ENCODE results near the gene ITGA7. TPM values are rescaled to one million over a fixed set of nuclear protein-coding genes. Genes with fewer than 3 reads are reported as not detected.

Gene ITGA7
- total RNA-seq, 2 donors from 2014 or later: 11.4 to 52.1 TPM

- TF ChIP-seq, protein P1, sequence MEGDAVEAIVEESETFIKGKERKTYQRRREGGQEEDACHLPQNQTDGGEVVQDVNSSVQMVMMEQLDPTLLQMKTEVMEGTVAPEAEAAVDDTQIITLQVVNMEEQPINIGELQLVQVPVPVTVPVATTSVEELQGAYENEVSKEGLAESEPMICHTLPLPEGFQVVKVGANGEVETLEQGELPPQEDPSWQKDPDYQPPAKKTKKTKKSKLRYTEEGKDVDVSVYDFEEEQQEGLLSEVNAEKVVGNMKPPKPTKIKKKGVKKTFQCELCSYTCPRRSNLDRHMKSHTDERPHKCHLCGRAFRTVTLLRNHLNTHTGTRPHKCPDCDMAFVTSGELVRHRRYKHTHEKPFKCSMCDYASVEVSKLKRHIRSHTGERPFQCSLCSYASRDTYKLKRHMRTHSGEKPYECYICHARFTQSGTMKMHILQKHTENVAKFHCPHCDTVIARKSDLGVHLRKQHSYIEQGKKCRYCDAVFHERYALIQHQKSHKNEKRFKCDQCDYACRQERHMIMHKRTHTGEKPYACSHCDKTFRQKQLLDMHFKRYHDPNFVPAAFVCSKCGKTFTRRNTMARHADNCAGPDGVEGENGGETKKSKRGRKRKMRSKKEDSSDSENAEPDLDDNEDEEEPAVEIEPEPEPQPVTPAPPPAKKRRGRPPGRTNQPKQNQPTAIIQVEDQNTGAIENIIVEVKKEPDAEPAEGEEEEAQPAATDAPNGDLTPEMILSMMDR (IDR thresholded peaks at IDR 0.05): no peak
- no peak for TF ChIP-seq POLR2A (IDR thresholded peaks at IDR 0.05)
- 94 to 97% methylated on average over 5 of the region's 5 CpGs for WGBS, 2 donors
- Histone ChIP-seq H3K27ac (peak overlapping the region in 2 of 4 donors; percentile 61 to 66), H3K9me3 (no peaks in the 10 kb centered on the region), H3K4me1 (peaks cover 8% of the 10 kb centered on the region), H3K4me3 (no peak overlapping the region), H3K36me3 (replicated peaks in 1 of 2; ENCODE audit: insufficient read depth in 1 of 2, low read depth in 2 of 2) (no peaks in the 10 kb centered on the region), H3K27me3 (no peaks in the 10 kb centered on the region)
- intact Hi-C loops (cut with DNase I): no loop called here
- ATAC-seq (no peak), DNase-seq (no peak)
Observed at GRCh38 chr12:55647027-55647426, 60.7 kb downstream of the ITGA7 start.

- Histone ChIP-seq H3K4me3 (no peak overlapping the region), H3K27me3 (no peaks in the 10 kb centered on the region), H3K36me3 (replicated peaks in 1 of 2; ENCODE audit: insufficient read depth in 1 of 2, low read depth in 2 of 2) (no peaks in the 10 kb centered on the region), H3K9me3 (no peaks in the 10 kb centered on the region), H3K4me1 (peaks cover 8% of the 10 kb centered on the region), H3K27ac (no peak overlapping the region)
- intact Hi-C loops (cut with DNase I): no loop called here
- ATAC-seq (no peak), DNase-seq (no peak)
- TF ChIP-seq, protein P1 (IDR thresholded peaks at IDR 0.05): no peak
- 41 to 53% methylated on average over 1 of the region's 1 CpG for WGBS, 2 donors
Observed at GRCh38 chr12:55644591-55644990, 63.1 kb downstream of the ITGA7 start.

GRCh38 chr12:55642669-55643068 lies 65.0 kb downstream of the ITGA7 start:
- no peaks in the 10 kb centered on the region for H3K27me3 ChIP-seq
- no peak overlapping the region for H3K4me3 ChIP-seq
- WGBS, 2 donors: 60 to 63% methylated on average over 7 of the region's 7 CpGs
- intact Hi-C loops (cut with DNase I): no loop called here
- peak in 1 of 4 donors; percentile 23 for DNase-seq
- H3K27ac ChIP-seq: peak overlapping the region in 1 of 4 donors; percentile 61
- no peak for ATAC-seq
- no peaks in the 10 kb centered on the region for H3K36me3 ChIP-seq (replicated peaks in 1 of 2; ENCODE audit: insufficient read depth in 1 of 2, low read depth in 2 of 2)
- no peaks in the 10 kb centered on the region for H3K9me3 ChIP-seq
- H3K4me1 ChIP-seq: peaks cover 8% of the 10 kb centered on the region
- TF ChIP-seq POLR2A (IDR thresholded peaks at IDR 0.05): no peak
- TF ChIP-seq, protein P1 (IDR thresholded peaks at IDR 0.05): no peak

DNA sequence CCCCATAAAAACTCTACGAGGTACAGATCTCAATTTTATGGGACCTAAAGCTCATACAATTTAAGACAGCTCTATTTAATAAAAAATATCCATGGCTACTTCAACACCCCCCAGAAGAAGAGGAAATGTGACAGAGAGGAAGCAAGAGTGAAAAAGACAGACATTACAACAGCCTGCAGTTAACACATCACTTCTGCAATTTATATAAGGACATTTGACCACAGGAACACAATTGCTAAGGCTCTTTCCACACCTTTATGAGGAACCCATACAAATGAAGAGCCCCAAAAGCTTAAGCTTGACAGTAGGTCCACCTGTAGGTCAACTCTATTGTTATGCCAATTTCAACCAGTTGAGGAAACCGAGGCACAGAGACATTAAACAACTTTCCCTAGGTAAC lies 65.4 kb downstream of the ITGA7 start:
- peak overlapping the region in 1 of 4 donors; percentile 61 for H3K27ac ChIP-seq
- DNase-seq (no peak), ATAC-seq (no peak)
- H3K4me3 ChIP-seq: no peak overlapping the region
- no peaks in the 10 kb centered on the region for H3K9me3 ChIP-seq
- H3K36me3 ChIP-seq (replicated peaks in 1 of 2; ENCODE audit: insufficient read depth in 1 of 2, low read depth in 2 of 2): no peaks in the 10 kb centered on the region
- TF ChIP-seq, protein P1 (IDR thresholded peaks at IDR 0.05): no peak
- TF ChIP-seq POLR2A (IDR thresholded peaks at IDR 0.05): no peak
- H3K4me1 ChIP-seq: peaks cover 8% of the 10 kb centered on the region
- no peaks in the 10 kb centered on the region for H3K27me3 ChIP-seq
- 20 to 29% methylated on average over 2 of the region's 2 CpGs for WGBS, 2 donors
- intact Hi-C loops (cut with DNase I): no loop called here

GRCh38 chr12:55641595-55641994 lies 66.1 kb downstream of the ITGA7 start:
- Histone ChIP-seq H3K36me3 (replicated peaks in 1 of 2; ENCODE audit: insufficient read depth in 1 of 2, low read depth in 2 of 2) (no peaks in the 10 kb centered on the region), H3K4me1 (peaks cover 4% of the 10 kb centered on the region), H3K27me3 (no peaks in the 10 kb centered on the region), H3K27ac (peak overlapping the region in 1 of 4 donors; percentile 29), H3K4me3 (no peak overlapping the region), H3K9me3 (no peaks in the 10 kb centered on the region)
- intact Hi-C loops (cut with DNase I): no loop called here
- ATAC-seq (no peak), DNase-seq (no peak)
- no peak for TF ChIP-seq POLR2A (IDR thresholded peaks at IDR 0.05)
- TF ChIP-seq, protein P1 (IDR thresholded peaks at IDR 0.05): no peak
- WGBS, 2 donors: 57 to 61% methylated on average over 7 of the region's 7 CpGs
